NCI-H146 (cell line): ENCODE results near the gene XRN1.
"Not testable (repeated sequence)": the region's sequence is repeated elsewhere in the genome, so short reads cannot be mapped to it uniquely, and the experiment has no call there.

Source experiments
- DNase-seq: peaks from one replicate; lab custom pipeline; 2025; lab: John Stamatoyannopoulos, UW

The XRN1 gene

GRCh38 chr3:142438096-142438495 is 9.7 kb downstream of the XRN1 start:
- DNase-seq: not testable (repeated sequence)

GRCh38 chr3:142436951-142437585 is 10.8 kb downstream of the XRN1 start:
- DNase-seq: no peak

GRCh38 chr3:142434503-142434902 is 13.3 kb downstream of the XRN1 start:
- no peak for DNase-seq

- DNase-seq: no peak
Measured at GRCh38 chr3:142433110-142433509, 14.7 kb downstream of the XRN1 start.

- DNase-seq: no peak
Measured at GRCh38 chr3:142429582-142429981, 18.3 kb downstream of the XRN1 start.

- DNase-seq: no peak
Measured at GRCh38 chr3:142424754-142425153, 23.1 kb downstream of the XRN1 start.

GRCh38 chr3:142418926-142419592 is 28.8 kb downstream of the XRN1 start:
- DNase-seq: no peak

GRCh38 chr3:142417302-142417701 is 30.5 kb downstream of the XRN1 start:
- no peak for DNase-seq

- not testable (repeated sequence) for DNase-seq
Measured at GRCh38 chr3:142400537-142400936, 47.3 kb downstream of the XRN1 start.

- DNase-seq: no peak
Measured at GRCh38 chr3:142394921-142395622, 52.8 kb downstream of the XRN1 start.

- no peak for DNase-seq
Measured at GRCh38 chr3:142385078-142385477, 62.8 kb downstream of the XRN1 start.

- no peak for DNase-seq
Measured at GRCh38 chr3:142374687-142375086, 73.2 kb downstream of the XRN1 start.

GRCh38 chr3:142369576-142369975 is 78.3 kb downstream of the XRN1 start:
- not testable (repeated sequence) for DNase-seq

GRCh38 chr3:142366434-142366833 is 81.4 kb downstream of the XRN1 start:
- DNase-seq: no peak

GRCh38 chr3:142363936-142364467 is 83.8 kb downstream of the XRN1 start:
- DNase-seq: no peak

- not testable (repeated sequence) for DNase-seq
Measured at GRCh38 chr3:142363433-142363832, 84.4 kb downstream of the XRN1 start.

- DNase-seq: no peak
Measured at GRCh38 chr3:142359367-142359766, 88.5 kb downstream of the XRN1 start.

- DNase-seq: no peak
Measured at GRCh38 chr3:142356818-142357217, 91.0 kb downstream of the XRN1 start.

- DNase-seq: no peak
Measured at GRCh38 chr3:142355692-142356091, 92.1 kb downstream of the XRN1 start.

GRCh38 chr3:142354076-142354475 is 93.8 kb downstream of the XRN1 start:
- DNase-seq: no peak

- no peak for DNase-seq
Measured at GRCh38 chr3:142353571-142353970, 94.3 kb downstream of the XRN1 start.

- DNase-seq: not testable (repeated sequence)
Measured at GRCh38 chr3:142352698-142353097, 95.1 kb downstream of the XRN1 start.

- no peak for DNase-seq
Measured at GRCh38 chr3:142348460-142348859, 99.4 kb downstream of the XRN1 start.
